Activated CD4-positive, alpha-beta T cell treated with anti-CD3 and anti-CD28 coated beads, Interleukin-2, amount 50 U/mL, for 16 hours (primary cell): ENCODE results near the gene RAB15.

Experiments used
- DNase-seq: peaks from one replicate; pipeline ENCODE4 v3.0.0-alpha.2; 2020

RAB15 gene

GRCh38 chr14:64954491-64955240 is 17.5 kb downstream of the RAB15 start:
- no peak for DNase-seq

DNA sequence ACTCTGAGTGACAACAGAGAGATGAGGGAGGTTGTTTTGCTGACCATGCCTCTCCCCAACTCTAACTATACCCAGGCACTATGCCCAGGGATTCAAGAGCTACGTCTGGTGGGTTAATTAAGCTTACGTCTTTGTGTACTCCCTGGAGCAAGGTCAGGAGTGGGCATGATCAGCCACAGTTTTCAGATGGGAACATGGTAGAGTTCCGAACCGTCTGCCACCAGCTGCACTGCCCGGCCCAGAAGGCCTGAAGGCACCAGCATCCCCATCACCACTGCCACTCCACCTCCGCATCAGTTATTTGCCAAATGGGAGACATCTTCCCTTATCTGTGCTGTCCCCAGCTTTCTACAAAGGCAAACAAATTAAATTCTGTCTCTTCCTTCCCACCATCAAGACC is 18.5 kb downstream of the RAB15 start:
- DNase-seq: no peak

DNA sequence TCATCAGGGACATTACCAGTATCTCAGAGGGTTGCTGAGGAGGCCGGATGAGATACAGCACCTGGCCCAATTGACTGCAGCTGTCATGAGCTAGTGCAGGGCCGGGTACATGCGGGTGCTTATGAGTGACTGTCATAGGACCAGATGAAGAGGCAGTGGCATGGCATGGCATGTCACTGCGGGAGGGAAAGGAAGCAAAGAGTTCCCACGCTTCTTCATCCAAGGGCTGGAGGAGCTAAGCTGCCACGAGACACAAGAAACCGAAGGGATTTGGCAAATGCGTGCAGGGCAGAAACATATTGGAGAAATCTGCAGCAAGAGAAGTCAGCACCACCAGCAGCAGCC is 18.9 kb downstream of the RAB15 start:
- DNase-seq: no peak

GRCh38 chr14:64952598-64953309 is 19.4 kb downstream of the RAB15 start:
- DNase-seq: peak; percentile 14

DNA sequence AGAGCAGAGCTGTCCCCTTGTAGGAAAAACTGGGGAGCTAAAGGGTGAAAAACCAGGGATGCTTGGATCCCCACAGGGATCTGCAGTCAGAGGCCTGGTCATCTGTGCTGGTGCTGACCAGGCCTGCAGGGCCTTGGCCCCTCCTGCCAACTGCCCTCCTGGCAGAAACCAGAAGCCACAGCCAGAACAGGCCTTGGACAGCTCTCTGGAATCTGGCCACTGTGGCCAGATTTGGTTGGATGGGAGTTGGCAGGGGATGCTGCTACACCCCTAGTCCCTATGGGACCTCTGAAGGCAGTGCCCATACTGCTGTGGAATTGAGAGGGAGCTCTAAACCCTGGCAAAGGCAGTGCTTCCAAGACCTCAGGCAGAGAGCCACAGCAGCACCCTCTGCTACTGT is 20.4 kb downstream of the RAB15 start:
- no peak for DNase-seq

DNA sequence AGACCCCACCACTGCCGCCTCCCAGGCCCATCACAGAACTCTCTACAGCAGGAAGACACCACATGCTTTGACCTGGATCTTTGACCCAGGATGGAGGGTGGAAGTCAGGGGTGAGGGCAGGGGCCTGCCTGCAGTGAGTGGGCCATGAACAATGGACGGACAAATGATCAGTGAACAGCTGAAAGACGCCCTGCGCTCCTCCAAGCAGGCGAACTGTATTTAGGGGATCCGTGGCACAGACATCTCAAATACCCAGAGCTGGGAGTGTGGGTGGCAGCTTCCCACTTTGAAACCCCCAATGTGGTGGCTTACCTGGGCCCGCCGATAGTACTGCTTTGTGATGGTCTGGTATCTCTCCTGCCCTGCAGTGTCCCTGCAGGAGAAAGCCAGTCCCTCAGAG is 20.8 kb downstream of the RAB15 start:
- no peak for DNase-seq

DNA sequence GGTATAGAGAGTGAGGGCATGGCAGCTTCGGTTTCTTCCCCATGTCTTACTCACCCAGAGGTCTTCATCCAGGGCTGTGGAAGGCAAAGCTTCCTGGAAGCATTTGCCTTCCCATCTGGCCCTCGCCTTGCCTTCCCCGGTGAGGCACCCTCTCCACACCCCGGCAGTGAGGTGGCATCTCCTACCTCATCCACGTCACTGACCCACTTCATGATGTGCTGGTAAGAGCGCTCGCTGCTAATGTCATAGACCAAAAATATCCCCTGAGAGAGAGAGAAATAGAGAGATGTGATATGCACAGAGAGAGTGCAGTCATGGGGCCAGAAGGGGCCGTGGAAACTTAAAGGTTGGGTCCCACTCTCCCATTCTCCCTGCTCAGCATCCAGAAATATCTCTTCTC is 21.2 kb downstream of the RAB15 start:
- DNase-seq: no peak

- DNase-seq: no peak
These were observed 23.4 kb downstream of the RAB15 start for GRCh38 chr14:64948612-64949210.

DNA sequence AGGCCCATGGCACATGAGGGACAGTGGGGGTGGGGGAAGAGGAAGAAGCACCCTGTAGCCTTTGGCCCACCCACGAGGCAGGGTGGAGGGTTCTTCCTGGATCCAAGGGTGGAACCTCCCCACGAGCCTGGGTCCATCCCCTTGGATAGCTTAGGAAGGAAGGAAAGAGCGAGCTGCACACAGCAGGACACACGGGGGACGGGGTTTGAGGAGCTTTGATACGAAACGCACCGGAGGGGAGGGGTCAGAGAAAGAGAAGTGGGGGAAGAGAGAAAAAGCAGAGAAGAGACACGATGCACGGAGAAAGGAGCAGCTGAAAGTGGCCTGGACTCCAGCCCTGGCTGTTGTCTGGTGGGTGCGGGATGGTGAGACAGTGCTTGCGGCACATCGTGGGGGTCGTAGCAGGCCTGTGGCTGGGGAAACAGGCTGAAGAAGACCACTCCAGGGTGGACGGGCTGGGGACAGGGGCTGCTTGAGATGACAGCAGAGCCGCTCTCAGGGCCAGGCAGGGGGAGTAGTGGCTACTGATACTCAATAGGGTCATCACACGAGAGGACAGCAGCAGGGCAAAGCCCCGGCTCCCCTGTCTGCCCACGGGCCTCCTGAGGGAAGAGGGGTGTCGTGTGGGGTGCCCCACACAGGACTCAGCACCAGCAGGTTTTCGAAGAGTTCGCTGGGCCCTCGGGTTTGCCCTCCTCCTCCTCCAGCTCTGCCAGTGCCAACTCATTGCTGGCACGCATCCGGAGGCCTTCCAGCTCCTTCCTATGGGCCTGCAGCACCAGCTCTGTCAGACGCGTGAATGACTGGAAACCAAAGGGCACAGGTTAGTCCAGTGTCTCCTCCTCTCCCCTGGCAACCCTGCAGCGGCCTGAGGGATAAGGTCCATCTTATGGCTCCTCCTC is 24.2 kb downstream of the RAB15 start:
- DNase-seq: no peak

DNA sequence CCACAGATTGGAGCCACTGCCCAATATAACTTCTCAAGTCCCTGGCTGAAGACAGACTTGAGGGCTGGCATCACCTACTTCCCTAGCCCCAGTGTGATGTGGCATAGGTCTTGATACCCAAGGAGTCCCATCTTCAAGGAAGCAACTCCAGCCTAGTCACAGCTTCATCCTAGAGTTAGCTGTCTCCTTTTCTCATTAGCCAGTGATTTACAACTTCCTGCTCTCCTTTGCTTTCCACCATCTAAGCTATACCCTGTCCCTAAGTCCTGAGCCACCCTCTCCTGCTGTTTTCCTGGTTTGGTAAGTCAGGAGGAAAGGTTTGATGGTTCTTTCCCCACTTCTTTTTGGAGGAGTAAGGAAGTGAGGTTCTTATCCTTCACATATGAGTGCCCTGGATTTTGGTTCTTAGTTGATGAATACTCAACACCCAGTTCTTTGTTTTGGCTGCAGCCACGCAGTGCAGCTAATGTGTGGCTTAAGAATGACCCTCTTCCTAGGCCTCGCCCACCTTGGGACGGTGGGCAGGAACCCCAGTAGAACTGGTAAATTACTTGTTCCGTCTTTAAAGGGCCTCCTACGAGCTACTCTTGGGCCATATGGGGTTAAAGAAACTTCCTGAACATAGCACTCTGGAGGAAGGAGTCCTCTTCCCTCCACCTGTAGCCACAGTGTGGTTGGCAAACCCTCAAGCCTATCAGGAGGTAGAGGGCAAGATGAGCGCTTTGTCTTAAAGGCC is 25.7 kb downstream of the RAB15 start:
- no peak for DNase-seq

DNA sequence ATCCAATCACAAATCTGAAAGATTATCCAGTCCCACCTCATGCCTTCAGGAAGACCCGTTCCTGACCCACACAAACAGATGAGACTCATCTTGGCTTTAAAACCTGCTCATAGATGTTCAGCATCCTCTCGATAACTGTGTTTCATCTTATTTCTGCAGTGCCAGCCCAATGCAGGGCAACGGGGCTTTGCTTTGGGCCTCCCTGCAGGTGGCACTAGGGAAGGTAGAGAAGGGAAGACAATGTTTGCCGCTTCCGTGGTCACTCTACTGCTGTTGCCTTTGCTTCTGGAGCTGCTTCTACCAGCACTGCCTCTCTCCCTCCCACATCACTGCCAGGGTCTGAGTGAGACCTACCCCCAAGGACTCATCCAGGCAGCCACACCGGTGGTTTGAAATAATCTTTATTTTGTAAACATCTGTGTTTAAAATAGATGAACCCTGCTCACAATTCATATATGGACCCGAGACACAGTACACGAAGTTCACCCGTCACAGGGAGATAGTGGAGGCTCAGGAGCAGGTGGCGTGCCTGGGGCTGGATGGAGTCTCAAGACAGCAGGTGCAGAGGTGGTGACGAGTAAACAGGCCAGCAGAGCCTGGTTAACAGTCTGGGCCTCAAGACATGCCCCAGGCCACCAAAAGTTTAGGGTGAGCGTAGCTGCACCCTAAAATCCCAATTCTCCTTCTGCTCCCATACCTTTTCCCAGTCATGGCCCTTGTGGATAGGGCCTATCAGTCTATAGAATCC is 26.5 kb downstream of the RAB15 start:
- DNase-seq: no peak

DNA sequence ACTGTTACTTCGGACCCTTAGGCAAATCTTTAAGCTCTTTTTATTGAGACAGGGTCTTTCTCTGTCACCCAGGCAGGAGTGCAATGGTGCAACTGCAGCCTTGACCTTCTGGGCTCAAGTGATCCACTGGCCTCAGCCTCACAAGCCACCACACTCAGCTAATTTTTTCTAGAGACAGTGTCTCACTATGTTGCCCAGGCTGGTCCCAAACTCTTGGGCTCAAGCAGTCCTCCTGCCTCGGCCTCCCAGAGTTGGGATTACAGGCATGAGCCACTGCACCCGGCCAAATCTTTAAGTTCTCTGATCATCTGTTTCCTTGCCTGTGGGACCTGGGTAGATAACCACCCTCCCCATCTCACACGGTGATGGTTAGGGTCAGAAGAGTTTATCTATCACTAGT is 27.3 kb downstream of the RAB15 start:
- DNase-seq: no peak

DNA sequence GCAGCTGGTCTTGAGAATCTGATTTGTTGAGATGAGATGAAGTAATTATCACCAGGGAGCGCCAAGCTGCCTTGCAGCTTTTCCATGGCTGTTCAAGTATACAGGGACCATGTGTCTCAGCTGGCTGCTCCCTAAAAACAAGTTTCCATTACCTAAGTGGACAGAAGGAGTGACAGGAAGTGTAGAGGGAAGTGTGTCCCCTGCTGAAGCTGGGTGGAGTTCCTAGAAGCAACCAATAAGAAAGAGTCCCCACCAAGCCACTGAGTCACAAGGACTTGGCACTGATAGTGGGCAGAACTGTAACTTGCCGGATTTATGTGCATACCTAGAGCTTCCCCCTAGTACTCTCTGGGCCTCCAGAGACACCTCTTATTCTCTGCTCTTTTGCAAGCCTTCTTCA is 28.1 kb downstream of the RAB15 start:
- no peak for DNase-seq

DNA sequence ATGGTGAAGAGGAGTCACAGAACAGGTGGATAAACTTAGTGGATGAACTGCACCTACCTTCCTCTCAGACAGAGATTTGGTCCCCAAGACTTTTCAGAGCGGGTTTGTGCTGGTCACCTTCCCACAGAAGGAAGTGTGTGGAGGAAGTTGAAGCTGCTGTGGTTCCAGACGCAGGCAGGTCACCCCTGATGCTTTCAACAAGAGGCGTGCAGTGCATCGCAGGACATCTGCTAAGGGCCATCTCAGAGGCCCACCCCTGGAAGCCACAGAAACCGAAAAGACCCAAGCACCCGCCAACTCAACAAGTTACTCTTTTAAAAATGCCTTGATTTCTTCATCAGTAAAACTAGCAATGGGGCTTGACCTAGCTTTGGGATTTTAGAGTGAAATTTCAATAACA is 28.6 kb downstream of the RAB15 start:
- no peak for DNase-seq

DNA sequence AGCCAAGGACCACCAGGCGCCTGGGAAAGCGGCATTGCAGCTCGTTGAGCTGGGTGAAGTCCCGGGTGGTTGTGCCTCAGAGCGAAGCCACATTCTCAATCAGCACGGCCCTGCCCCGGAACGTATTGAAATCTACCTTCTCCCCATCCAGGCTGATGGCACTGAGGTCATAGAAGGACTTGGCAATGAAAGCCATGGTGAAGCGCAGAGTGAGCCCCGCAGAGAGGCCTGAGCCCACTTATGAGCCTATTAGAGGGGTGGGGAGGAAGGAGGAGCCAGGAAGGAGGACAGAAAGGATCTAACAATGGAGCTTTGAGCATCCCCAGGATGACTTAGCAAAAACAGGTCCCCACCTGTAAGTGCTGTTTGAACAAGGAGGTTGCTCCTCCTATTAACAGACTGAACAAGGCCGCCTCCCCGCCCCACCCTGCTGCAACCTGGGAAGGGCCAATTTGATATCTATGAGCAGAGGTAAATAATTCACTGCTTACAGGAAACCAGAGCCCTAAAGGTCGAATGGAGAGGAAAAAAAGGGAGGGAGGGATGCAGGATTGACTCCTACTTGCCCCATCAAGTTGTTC is 29.5 kb downstream of the RAB15 start, which contains the start of gene GPX2:
TSS of gene GPX2 (minus strand) at position 215 of the 581 bp plus-strand sequence. CDS start at position 196, 19 bp downstream.
- no peak for DNase-seq

DNA sequence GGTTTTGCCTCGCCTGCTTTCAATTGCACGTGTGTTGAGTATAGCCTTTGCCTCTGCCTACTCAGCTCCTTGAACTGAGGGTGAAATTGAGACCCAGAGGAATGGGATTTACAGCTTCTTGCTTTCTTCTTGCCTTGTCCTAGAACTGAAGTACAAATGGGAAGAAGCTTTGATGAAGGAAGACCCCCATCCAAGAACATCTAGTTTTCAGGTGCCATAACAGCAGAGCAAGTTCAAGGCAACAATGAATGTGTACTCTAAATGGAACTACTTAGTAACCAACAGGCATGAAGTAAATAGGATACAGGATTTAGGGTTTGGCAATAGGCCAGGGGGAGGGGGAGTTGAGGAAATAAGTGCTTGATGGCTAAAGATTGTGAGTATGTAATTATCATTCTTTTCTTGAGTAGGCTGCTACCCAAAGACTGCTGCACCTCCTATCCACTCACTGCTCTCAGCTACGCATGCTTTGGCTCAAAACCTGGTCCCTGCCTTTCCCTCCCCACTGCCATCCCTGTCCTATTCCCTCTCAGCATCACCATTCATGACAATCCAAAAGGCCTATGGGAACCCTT is 31.7 kb downstream of the RAB15 start:
- no peak for DNase-seq

- DNase-seq: no peak
These were observed 32.3 kb downstream of the RAB15 start for GRCh38 chr14:64939817-64940190.

- no peak for DNase-seq
These were observed 32.9 kb downstream of the RAB15 start for GRCh38 chr14:64938972-64939816.

DNA sequence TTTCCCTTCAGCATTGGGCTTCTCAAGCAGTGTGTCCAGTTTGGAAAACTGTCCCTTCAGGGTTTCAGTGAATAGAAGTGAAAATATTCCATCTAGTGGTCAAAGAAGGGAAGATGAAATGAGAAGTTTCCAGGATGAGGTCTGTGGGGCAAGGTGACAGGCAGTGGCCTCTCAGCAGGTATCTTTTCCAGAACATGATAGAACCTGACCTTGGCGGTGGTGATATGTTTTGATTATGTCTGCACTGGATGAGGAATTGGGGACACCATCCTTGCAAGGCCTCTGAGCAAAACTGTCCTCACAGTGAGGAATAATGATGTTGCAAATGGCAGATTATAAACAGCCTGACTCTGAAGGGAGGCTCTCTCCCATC is 34.3 kb downstream of the RAB15 start:
- DNase-seq: no peak
